GM23248 (cell line): ENCODE data around the gene SALL3.

Experiments
- EZH2 ChIP-seq: fragments of 200-600 bp; sonication (generic); IDR thresholded peaks from 2 replicates; pipeline ENCODE4 v1.6.1; 2018; ENCODE audit warnings: antibody characterized with exemption, mild to moderate bottlenecking; ENCODE audit not compliant: insufficient read depth, poor library complexity, severe bottlenecking
- EZH2phosphoT487 ChIP-seq: fragments of 200-600 bp; sonication (generic); IDR thresholded peaks from 2 replicates; pipeline ENCODE4 v1.6.1; 2018; ENCODE audit warnings: antibody characterized with exemption, moderate library complexity, mild to moderate bottlenecking, low read depth; ENCODE audit not compliant: insufficient read depth

DNA sequence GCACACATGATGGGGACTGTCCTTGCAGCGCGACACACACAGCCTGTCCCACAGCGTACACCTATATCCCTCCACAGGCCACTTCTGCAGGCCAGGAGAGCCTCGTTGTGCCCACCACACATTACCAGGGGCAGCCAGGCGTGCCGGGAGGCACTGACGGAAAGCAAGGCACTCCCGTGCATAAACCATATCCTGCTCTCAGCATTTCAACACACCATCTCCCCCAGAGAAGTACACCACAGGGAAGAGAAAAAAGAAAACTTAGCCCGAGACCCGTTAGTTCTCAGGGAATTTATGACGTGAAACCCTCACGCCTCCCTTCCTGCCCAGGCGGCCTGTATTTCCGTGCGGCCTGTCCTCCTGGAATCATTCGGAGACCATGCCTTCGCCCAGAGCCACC, 24.6 kb upstream of the SALL3 start:
- TF ChIP-seq EZH2 (no peak), EZH2phosphoT487 (no peak)
